Activated B cell treated with CpG ODN at 0.5 μM for 24 hours (primary cell): ENCODE results near the gene UPB1. TPM values are rescaled to one million over a fixed set of nuclear protein-coding genes. Genes with fewer than 3 reads are reported as not detected.

Experiments used
- ATAC-seq: fragments of 200-7000 bp; cut with Tn5 transposase; one replicate; pipeline ENCODE4 v1.10.0; 2021; ENCODE audit warnings: low read depth, mild to moderate bottlenecking, moderate library complexity
- CTCF ChIA-PET: fragments of 350-600 bp; sonication (Branson Sonifier 250); formaldehyde crosslinking; loops from one replicate; lab custom pipeline; 2021; ENCODE audit warnings: antibody characterized with exemption; lab: Charles Lee
- POLR2A ChIA-PET: fragments of 350-600 bp; sonication (Branson Sonifier 250); formaldehyde crosslinking; loops from one replicate; lab custom pipeline; 2021; ENCODE audit warnings: antibody characterized with exemption; lab: Charles Lee
- DNase-seq: peaks from one replicate; pipeline ENCODE4 v3.0.0; 2022
- H3K27ac Mint-ChIP-seq: one replicate; pipeline ENCODE4 v1.8.0; 2020; ENCODE audit warnings: mixed read lengths
- H3K27me3 Mint-ChIP-seq: one replicate; pipeline ENCODE4 v1.8.0; 2021; ENCODE audit warnings: mixed read lengths
- H3K36me3 Mint-ChIP-seq: one replicate; pipeline ENCODE4 v1.8.0; 2021; ENCODE audit warnings: low read depth, mixed read lengths
- H3K4me1 Mint-ChIP-seq: one replicate; pipeline ENCODE4 v1.8.0; 2021; ENCODE audit warnings: mixed read lengths
- H3K4me3 Mint-ChIP-seq: one replicate; pipeline ENCODE4 v1.8.0; 2020; ENCODE audit warnings: mild to moderate bottlenecking, mixed read lengths
- H3K9me3 Mint-ChIP-seq: one replicate; pipeline ENCODE4 v1.8.0; 2020; ENCODE audit warnings: mixed read lengths
- CTCF ChIP-seq: fragments of 200-600 bp; IDR thresholded peaks from one replicate; pipeline ENCODE4 v1.8.0; 2022; ENCODE audit warnings: antibody characterized with exemption, mild to moderate bottlenecking
- intact Hi-C: fragments of 100-400 bp; cut with micrococcal nuclease; formaldehyde crosslinking; loops from one replicate; pipeline ENCODE4 v1.15.1; 2024
- total RNA-seq: library from RNA; stranded (reverse); gene quantifications from 2 replicates; pipeline ENCODE4 v1.2.3, GENCODE V29; 2022

Gene UPB1
- total RNA-seq, 1 donor from 2014 or later: 1.3 TPM

- POLR2A ChIA-PET: no interaction called here
- Mint-ChIP-seq H3K27me3 (no peaks in the 10 kb centered on the region), H3K4me1 (peaks cover 9% of the 10 kb centered on the region), H3K9me3 (no peaks in the 10 kb centered on the region), H3K36me3 (peaks cover 24% of the 10 kb centered on the region), H3K27ac (no peak overlapping the region), H3K4me3 (no peak overlapping the region)
- ATAC-seq (no peak), DNase-seq (no peak)
- intact Hi-C loops: no loop called here
- no peak for TF ChIP-seq CTCF
- CTCF ChIA-PET: interaction anchor here (0.7 kb wide), 1 partner anchor 142 kb away, joined by 3 read pairs; no protein-coding TSS in a partner anchor
These were observed 40.2 kb downstream of the UPB1 start for GRCh38 chr22:24535348-24535747.

- Mint-ChIP-seq H3K9me3 (no peaks in the 10 kb centered on the region), H3K4me3 (no peak overlapping the region), H3K36me3 (peaks cover 32% of the 10 kb centered on the region), H3K27ac (no peak overlapping the region), H3K27me3 (no peaks in the 10 kb centered on the region), H3K4me1 (peaks cover 14% of the 10 kb centered on the region)
- ATAC-seq: no peak
- intact Hi-C loops: no loop called here
- no peak for TF ChIP-seq CTCF
- no peak for DNase-seq
- ChIA-PET POLR2A (no interaction called here), CTCF (no interaction called here)
These were observed 41.0 kb downstream of the UPB1 start for GRCh38 chr22:24536089-24536488.

GRCh38 chr22:24540470-24540869 is 45.3 kb downstream of the UPB1 start:
- H3K27me3 Mint-ChIP-seq: no peaks in the 10 kb centered on the region
- ATAC-seq (no peak), DNase-seq (no peak)
- H3K4me3 Mint-ChIP-seq: no peak overlapping the region
- H3K36me3 Mint-ChIP-seq: peaks cover 71% of the 10 kb centered on the region
- H3K4me1 Mint-ChIP-seq: peaks cover 39% of the 10 kb centered on the region
- H3K9me3 Mint-ChIP-seq: no peaks in the 10 kb centered on the region
- ChIA-PET POLR2A (interaction anchor here (0.9 kb wide), 1 partner anchor 20 kb away, joined by 8 read pairs; no protein-coding TSS in a partner anchor), CTCF (no interaction called here)
- no peak for TF ChIP-seq CTCF
- peak overlapping the region; percentile 69 for H3K27ac Mint-ChIP-seq
- intact Hi-C loops: no loop called here

DNA sequence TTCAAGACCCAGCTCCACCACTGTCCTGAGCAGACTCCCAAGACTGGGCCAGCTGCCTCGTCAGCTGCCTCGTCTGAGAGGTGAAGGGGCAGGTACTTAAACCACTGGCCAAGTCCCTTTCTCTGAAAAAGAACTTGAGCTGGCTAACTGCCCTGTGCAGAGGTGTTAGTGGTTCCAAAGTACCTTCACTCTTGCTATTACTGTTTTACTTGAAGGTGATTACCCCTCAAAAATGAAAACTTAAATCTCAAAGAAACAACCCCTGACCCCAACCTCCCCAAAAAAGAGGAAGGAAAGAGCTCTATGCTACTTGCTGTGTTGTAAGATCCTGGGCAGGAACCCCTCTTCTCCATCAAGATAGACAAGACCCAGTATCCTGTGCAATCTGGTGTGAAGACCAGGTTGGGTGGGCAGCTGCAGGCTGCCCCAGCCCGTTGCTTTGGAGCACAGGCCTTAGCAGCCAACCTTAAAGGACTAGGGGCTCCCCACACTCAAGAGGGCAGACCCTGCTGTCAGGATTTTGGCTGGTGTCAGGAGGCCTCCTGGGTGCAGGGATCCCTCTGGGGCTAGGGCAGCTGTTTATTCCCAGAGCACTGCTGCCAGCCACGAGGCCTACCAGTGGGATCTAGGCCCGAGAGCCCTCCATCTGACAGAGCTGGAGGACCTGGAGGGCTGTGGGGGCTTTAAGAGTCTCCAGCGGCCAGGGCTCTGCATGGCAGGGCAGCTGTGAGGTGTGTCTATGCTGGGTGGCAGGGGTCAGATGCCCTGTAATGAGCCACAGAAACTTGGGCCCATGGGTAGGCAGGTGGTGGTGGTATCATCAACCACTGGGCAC is 46.8 kb downstream of the UPB1 start:
- ATAC-seq (peak; percentile 25), DNase-seq (no peak)
- ChIA-PET POLR2A (interaction anchor here (2.6 kb wide), 1 partner anchor 12 kb away, joined by 22 read pairs; the partner anchor contains the start of gene GUCD1), CTCF (no interaction called here)
- peaks cover 83% of the 10 kb centered on the region for H3K36me3 Mint-ChIP-seq
- peak overlapping the region; percentile 56 for H3K27ac Mint-ChIP-seq
- intact Hi-C loops: no loop called here
- no peaks in the 10 kb centered on the region for H3K9me3 Mint-ChIP-seq
- H3K27me3 Mint-ChIP-seq: no peaks in the 10 kb centered on the region
- TF ChIP-seq CTCF: no peak
- peak overlapping the region; percentile 11 for H3K4me3 Mint-ChIP-seq
- H3K4me1 Mint-ChIP-seq: peaks cover 39% of the 10 kb centered on the region

GRCh38 chr22:24542641-24543040 is 47.5 kb downstream of the UPB1 start:
- ATAC-seq: no peak
- Mint-ChIP-seq H3K27ac (peak overlapping the region; percentile 69), H3K4me1 (peaks cover 39% of the 10 kb centered on the region), H3K9me3 (no peaks in the 10 kb centered on the region), H3K36me3 (peaks cover 89% of the 10 kb centered on the region), H3K27me3 (no peaks in the 10 kb centered on the region), H3K4me3 (no peak overlapping the region)
- intact Hi-C loops: no loop called here
- ChIA-PET POLR2A (interaction anchor here (2.6 kb wide), 1 partner anchor 11 kb away, joined by 22 read pairs; the partner anchor contains the start of gene GUCD1), CTCF (no interaction called here)
- no peak for DNase-seq
- TF ChIP-seq CTCF: no peak
